Middle frontal gyrus (tissue), 1 donor: ENCODE results near the gene PREX1.
"Not testable (repeated sequence)": the region's sequence is repeated elsewhere in the genome, so short reads cannot be mapped to it uniquely, and the experiment has no call there.

ENCODE experiments used
- DNase-seq: peaks from one replicate; pipeline ENCODE4 v3.0.0-alpha.2; 2015; ENCODE audit warnings: low spot score; ENCODE audit errors: extremely low spot score

PREX1 gene

DNA sequence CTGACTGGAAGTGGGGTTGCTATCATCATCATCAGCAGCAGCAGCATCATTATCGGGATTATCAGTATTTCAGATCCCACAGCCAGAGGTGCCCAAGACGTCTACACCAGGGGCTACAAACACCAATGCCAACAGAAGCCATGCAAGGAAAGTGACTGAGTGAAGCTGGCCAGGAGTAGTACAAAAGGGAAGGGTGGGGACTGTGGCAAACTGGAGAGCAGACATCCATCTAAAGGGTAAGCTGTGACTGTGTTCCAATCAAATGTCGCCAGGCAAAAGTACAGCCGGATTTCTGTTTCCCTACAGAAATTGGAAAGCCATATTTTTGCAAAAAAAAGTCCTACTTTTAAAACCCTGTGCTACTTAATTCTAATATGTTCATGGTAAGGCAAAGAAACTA lies 50.0 kb downstream of the PREX1 start:
- no peak for DNase-seq

DNA sequence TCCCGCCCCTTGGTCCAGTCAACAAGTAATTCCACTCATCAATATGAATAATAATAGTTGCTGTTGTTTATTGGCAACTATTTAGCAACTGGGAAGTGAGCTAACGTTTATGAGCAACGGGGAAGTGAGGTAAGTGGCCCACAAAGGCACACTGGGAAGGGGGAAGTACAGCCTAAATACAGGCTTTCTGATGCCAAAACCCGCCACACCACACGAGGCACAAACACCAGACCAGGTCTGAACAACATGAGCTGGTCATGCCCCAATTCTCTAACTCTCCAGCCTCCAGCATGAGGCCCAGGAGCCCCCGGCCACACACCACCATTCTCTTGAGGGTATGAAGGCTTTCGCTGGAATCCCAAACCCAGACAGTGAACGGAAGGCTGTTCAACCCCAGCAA lies 50.8 kb downstream of the PREX1 start:
- no peak for DNase-seq

DNA sequence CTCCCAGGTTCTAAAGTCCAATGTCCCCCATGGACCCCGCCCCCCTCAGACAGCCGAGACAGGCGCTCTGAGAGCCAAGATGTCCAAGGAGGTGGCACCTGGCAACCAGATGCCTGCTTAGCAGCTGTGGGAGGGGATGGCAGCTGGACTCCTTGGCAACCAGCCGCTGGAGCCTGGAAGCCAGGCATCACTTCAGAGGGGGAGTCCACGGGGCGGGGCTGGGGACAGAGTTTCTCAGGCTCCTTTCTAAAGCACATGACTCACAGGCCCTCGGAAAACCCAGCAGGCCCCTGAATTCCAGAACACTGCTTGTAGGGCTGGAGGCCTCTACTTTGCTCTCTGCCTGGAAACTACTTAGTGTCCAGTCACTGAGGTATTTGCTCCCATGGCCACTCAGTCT lies 51.5 kb downstream of the PREX1 start:
- DNase-seq = no peak

DNA sequence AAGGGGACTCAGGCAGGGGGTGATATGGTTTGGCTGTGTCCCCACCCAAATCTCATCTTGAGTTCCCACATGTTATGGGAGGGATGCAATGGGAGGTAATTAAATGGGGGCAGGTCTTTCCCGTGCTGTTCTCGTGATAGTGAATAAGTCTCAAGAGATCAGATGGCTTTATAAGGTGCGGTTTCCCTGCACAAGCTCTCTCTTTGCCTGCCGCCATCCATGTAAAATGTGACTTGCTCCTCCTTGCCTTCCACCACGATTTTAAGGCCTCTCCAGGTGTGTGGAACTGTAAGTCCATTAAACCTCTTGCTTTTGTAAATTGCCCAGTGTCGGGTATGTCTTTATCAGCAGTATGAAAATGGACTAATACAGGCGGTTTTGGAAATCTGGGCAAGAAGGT lies 52.3 kb downstream of the PREX1 start:
- not testable (repeated sequence) for DNase-seq

DNA sequence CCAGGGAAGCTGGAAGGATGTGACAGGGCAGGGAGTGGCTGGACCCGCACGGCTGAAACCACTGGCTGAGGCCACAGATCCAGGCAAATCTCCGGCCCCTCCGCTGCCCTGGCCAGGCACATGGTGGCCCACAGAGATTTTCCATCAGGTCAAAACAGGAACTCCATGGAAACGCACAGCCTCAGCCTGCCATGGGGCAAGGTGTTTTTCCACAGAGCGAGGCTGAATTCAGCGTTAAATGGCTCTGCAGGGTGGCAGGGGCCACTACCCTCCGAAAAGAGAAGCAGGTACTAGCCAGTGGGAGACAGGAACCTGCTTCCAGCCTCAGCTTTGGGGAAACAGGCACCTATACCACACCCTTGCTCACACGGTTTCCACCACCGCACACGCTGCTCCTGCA lies 53.1 kb downstream of the PREX1 start:
- no peak for DNase-seq

DNA sequence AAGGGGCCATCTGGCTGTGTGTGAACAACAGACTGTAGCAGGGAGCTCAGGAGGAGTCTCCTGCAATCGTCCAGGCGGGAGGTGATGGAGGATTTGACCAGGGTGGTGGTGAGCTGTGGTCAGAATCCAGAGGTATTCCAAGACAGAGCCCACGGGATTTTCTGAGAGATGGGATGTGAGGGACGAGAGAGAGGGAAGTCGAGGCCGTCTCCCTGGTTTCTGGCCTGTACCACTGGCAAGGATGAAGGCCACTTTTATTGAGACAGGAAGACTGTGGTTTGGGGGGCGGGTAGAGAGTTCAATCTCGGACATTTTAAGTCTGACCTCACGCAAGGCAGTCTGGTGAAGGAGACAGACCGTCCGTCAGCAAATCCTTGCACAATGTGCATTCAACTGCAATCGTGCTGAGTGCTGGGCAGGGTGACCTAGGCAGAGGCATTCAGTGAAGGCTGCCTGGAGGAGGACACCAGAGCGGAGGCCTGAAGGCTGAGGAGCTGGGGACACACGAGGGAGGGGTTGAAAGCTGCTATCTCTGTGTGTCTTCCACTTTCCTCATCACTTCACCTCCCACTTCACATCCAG lies 53.9 kb downstream of the PREX1 start:
- DNase-seq = no peak

DNA sequence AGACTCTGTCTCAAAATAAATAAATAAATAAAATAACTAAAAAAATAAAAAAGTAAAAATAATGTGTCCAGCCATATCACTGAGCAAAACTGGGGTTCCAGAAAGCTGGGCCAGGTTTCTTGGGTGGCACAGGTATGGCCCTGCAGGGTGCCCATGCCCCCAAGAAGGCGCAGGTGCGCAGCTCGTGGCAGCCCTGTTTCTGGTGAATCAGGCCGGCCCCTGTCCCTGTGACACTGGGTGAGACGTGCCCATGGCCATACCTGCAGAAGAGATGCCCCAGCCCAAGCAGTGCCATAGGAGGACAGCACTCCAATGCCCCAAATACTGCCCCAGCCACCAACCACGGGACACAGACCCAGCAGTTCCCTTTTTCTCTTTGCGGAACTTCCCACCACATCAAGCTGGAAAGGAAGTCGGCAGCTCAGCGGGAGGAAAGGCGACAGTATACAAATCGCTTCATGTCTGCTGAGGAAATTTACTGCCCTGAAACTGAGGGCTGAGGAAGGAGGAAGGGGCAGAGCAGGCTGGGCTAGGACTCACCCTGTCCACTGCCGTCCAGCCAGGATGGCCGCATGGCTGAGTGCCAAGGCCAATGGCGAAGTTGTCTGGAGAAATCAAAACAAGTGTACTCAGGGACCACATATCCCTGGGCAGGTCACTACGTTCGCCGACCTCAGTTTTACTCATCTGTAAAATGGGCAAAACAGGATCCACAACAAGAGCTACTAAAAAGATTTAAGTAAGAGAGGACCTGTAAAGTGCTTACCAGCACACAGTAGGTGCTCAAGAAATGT lies 55.4 kb downstream of the PREX1 start:
- DNase-seq = no peak

DNA sequence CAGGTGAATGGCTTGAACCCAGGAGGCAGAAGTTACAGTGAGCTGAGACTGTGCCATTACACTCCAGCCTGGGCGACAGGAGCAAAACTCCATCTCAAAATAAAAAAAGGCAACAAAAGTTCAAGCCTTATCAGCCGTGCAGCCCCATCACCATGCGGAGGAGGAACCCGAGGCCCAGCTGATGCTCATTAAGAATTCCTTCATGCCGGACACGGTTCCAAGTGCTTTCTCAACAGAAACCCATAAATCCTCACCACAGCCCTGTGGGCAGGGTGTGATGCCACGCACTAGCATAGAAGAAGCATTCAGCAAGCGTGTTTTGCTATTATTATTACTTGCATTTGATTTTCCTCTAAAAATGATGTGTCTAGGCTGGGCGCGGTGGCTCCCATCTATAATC lies 56.3 kb downstream of the PREX1 start:
- DNase-seq = no peak

DNA sequence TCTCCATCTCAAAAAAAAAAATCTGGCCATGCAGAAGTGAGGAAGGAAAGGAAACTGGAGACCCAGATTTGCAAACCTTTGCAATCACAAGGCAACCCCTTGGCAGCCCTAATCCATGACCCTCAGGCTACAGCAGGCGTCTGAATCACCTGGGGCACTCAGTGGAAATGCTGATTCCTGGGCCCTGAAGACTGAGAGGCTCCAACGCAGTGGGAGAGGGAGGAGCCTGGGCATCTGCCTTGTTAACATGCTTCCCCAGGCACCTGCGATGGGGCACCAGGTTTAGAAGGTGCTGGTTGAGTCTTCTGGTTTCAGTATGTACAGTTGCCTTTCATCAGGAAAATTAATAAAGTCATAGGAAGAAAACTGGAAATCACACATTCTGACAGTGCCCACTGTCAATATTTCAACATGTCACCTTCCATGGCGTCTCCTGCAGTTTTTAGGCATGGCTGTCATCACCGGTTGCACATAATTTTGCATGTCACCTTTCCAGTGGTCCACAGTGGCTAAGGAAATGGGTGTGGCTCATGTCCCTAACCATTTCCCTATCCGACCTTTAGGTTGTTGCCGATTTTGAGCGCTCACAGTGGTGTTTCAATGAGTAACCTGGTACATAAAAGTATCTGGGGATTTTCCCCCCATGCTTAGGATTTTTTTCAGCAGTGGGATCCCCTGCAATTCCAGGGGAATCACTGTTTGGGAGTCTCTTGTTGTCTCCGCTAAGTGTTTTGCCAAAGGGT lies 56.9 kb downstream of the PREX1 start:
- no peak for DNase-seq

DNA sequence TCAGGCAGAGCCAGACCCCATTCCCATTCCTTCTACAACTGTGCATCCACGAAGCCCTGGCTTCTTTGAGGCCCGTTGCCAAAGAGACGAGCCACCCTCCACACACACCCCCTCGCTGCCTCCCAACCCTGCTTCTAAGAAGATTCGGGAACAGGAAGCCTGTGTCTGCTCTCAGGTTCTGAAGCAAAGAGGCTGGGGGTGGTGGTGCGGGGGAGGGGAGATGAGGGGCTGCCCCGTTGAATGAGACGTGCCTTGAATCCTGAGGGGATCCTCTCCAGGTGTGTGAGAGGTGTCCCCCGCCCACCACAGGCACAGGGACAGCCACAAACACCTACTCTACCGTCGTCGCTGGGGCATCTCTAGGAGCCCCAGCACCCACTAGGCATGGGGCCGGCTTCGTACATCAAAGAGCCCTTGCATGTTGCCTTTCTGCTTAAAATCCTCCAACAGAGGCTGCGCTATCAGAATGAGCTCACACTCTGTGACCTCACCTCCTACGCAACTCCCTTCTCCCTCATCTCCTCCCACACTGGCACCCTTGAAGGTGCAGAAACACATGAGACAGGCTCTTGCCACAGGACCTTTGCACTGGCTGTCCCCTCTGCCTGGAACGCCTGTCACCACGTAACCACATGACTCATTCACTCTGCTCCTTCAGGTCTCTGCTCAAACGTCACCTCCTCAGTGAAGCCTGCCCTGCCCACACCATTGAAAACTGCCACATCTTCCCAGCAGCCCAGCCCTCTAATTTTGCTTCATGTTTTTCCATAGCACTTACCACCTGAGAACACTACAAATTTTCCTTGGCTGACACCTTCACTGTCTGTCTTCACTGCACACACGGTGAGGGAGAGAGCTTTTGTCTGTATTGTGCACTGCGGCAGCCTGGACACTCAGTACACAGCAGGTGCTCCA lies 58.5 kb downstream of the PREX1 start:
- peak; percentile 16 for DNase-seq

DNA sequence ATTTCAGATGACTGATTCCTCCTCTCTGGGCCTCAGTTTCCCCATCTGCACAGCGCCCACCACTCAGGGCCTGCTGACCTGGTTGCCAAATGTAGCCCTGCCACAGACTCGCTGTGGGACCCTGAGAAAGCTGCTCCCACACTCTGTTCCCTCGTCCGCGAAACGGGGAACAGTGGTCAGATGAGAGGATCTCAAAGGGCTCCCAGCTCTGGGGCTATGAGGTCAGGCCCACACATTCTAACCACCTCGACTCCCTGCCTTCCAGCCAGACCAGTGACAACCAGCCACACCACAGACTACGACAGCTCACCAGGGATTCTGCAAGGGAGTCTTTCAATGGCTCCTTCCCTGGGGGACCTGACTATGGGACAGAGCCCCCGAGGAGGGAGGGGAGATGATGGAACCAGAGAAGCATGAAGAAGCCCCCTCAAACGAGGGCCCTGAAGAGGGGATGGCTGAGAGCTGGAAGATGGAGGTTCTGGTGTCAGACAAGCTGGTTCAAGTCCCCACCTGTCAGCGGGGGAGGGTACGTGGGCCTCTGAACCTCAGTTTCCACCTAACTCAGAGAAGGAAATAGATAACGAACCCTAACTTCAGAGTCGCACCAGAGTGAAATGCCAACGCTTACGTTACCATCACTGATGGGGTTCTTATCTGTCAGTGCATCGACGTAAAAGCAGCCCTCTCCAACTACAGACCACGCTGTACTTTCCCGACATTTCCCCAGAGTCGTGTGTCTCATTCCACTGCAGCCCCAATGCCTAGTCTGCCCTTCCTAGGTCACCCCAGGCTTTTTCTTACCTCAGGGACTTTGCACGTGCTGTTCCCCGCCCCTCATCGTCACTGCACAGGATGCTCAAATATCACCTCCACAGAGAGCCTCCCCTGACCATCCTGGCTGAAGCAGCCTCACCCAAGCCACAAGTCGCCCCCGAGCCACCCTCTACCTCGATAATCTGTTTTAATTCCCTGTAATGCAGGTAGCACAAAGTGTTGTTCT lies 60.5 kb downstream of the PREX1 start:
- no peak for DNase-seq

DNA sequence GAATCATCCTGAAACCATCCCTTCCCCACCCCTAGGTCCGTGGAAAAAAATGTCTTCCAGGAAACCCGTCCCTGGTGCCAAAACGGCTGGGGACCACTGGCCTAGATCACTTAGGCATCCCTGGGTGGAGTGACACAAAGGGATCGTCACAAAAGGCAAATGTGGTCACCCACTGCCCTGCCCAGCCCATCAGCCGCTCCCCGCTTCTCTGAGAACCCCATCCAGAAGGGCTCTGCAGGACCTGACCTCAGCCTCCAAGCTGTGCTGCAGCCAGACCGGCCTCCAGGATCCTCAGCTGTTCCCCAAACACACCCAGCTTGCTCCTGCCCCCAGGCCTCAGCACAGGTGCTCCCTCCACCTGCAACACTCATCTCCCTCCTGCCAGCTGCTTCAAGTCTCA lies 61.6 kb downstream of the PREX1 start:
- DNase-seq = no peak

DNA sequence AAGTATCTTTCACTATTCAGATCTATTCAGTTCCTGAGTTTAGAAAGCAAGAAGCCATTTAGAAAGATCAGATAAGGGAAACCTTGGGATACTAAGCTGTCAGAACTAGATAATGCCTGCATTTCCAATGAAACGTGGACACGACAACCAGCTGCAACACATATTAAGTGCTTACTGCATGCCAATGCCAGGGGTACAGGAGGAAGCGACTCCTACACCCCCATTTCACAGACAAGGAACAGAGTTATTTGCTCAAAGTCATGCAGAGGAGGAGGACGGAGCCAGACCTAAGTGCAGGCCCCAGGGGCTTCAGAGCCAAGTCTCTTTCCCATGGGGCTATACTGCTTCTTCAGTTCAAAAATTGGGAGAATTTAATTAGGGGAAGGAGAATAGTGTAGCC lies 62.4 kb downstream of the PREX1 start:
- DNase-seq = no peak

DNA sequence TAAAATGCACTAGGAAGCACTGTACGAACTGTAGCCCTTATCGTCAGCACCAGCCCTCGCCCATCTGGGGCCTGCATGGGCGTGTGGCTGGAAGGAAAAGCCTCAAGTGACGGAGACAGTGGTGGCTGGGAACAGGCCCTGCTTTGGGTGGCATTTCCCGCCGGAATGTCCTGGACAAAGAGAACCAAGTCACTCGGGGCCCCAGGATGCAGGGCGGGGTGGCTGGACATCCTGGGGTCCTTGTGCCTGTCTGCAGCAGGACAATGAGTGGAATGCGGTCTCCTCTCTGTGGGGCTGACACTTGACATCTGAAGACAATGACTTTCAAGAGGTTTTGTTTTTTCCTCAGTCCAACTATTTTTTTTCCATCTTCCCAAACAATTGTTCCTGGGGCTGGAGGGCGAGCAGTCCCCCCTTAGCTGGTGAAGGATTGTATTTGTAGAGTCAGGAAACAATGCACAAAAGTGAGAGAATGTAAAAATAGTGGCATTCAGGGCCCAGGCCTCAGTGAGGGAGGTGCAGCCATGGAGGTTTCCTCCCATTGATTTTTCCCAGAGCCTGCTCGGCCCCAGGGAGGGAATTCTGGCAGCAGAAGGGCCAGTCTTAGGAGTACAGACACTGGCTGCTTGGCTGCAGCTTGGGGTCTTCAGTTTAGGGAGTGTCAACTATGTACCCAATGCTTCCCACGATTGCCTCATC lies 64.4 kb downstream of the PREX1 start:
- no peak for DNase-seq

DNA sequence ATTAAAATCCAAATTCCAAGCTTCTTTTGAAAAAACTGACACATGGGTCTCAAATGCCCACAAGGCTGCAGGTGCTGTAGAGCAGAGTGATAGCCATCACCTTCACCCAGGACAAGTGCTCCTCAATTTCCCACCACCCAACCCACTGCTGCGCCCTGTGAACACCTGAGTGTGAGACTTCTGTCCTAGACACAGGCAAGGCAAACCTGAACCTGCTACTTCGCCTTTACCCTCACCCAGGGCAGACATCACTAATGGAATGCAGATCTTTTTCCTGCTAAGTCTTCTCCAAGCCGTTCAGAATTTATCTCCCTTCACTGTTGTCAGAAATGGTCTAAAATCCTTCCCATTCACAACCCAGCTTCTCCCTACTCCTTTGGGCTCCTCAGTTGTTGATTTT lies 65.9 kb downstream of the PREX1 start:
- DNase-seq = no peak

DNA sequence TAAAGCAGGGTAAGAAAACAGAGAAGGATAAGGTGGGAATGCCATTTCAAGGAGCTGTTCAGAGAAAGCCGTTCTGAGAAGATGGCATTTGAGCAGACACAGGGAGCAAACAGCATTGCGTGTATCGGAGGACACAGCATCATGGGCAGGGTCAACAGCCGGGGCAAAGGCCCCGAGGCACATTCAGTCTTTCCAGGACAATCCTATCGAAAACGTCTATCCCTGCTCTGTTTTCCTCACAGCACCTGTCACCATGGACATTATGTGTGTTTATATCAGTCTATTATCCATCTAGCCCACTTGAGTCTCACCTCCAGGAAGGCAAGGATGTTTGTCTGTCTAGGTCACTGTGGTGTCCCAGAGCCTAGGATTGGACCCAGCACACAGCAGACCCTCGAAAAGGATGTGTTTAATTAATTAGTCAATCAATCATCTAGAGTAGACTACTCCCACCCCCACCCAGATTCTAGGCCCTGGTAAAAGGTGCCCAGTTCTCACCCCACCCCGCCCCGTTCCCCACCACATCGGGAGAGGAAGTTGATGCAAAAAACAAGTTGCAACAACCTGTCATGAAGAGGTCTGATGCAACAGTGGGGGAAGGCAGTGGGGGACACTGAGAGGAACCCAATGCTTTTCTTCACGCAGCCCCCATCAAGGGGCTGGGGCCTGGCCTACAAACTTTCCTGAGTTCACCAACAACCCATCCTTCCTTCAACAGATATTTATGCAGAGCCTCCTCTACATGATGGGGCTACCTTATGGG lies 66.6 kb downstream of the PREX1 start:
- DNase-seq = no peak

DNA sequence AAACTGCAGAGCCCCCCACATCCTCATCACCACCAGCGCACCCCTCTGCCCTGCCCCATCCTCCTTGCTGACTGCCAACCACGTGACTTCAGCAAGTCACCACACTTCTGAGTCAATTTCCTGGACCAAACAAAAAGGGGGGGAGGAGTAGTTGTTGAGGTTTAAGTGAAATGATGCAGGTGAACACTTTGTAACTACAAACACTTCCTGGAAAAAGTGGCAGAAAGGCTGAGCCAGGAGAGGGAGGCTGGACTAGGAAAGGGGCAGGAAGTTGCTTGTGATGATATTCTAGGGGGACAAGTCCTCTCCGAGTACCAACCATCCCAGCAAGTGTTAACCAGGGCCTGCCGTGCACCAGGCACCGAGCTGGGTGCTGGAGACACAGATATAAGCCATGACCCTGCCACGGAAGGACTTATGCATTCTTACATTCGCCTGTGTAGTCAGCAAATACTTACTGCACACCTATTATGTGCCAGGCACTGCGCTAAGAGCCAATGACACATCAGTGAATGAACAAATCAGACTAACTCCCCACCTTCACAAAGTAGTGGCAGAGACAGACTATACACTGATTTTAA lies 67.3 kb downstream of the PREX1 start:
- DNase-seq = no peak

DNA sequence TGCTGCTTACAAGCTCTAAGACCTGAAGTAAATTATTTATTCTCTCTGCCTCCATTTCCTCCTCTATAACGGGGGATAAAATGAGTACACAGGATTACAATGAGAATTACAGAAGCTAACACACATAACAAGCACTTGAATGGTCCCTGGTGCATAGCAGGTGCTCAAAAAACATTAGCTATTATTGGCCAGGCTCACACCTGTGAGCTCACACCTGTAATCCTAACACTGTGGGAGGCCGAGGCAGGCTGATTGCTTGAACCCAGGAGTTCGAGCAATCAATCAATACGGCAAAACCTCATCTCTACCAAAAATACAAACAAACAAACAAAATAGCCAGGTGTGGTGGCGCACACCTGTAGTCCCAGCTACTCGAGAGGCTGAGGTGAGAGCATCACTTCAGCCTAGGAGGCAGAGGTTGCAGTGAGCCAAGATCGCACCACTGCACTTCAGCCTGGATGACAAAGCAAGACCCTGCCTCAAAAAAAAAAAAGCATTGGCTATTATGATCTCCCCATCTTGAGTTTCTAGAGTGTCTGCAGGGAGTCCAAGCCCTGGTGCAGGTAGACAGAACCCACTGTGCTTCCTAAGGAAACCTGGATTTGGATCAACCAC lies 68.1 kb downstream of the PREX1 start:
- DNase-seq = no peak
